GM19395 (cell line): ENCODE data around the gene COPA.
"Not testable (repeated sequence)": the region's sequence is repeated elsewhere in the genome, so short reads cannot be mapped to it uniquely, and the experiment has no call there.

Source experiments
- ATAC-seq: cut with Tn5 transposase; IDR thresholded peaks from one replicate; pipeline ENCODE4 v1.9.1; 2021; ENCODE audit warnings: mild to moderate bottlenecking, moderate library complexity; ENCODE audit not compliant: unreplicated experiment

Gene COPA

GRCh38 chr1:160342953-160343869 lies at the start of gene COPA, which contains the start of gene NCSTN:
TSS of gene COPA (minus strand) at chr1:160343250. CDS start at chr1:160343170, 80 bp downstream.
TSS of gene NCSTN (plus strand) at chr1:160343383. CDS start at chr1:160343397, 14 bp downstream.
- ATAC-seq: peak; percentile 93

GRCh38 chr1:160388406-160388805 lies 45.4 kb upstream of the COPA start:
- ATAC-seq: not testable (repeated sequence)

DNA sequence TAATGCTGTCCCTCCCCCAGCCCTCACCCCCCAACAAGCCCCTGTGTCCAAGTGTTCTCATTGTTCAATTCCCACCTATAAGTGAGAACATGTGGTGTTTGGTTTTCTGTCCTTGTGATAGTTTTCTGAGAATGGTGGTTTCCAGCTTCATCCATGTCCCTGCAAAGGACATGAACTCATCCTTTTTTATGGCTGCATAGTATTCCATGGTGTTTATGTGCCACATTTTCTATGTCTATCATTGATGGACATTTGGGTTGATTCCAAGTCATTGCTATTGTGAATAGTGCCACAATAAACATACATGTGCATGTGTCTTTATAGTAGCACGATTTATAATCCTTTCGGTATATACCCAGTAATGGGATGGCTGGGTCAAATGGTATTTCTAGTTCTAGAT lies 41.8 kb upstream of the COPA start:
- ATAC-seq: not testable (repeated sequence)

DNA sequence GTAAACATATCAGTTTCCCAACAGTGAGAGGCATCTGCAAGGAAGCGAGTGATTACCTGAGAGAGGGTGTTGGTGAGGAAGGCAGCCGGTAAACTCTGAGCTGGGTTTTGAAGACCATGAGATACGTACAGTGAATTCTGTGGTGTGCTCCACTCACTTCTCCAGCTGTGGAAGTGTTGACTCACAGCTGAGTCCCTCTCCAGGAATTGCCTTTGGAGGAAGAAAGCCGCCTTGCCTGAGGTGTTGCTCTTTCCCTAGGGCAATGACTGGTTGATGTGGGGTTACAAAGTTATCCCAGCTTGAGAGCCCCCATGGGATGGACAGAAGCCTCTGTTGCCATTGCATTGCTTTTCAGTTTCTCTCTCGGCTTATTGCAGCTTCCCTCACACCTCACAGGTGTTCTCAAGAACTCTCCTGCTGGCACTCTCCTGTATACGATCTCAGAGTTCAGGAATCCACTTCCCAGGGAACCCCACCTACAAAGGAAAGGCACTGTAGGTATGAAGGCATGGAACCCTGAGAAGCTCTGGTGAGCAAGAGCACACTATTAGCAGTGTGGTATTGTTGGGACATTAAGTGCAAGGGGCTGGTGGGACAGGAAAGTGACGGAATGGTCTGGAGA lies 34.6 kb upstream of the COPA start:
- no peak for ATAC-seq

DNA sequence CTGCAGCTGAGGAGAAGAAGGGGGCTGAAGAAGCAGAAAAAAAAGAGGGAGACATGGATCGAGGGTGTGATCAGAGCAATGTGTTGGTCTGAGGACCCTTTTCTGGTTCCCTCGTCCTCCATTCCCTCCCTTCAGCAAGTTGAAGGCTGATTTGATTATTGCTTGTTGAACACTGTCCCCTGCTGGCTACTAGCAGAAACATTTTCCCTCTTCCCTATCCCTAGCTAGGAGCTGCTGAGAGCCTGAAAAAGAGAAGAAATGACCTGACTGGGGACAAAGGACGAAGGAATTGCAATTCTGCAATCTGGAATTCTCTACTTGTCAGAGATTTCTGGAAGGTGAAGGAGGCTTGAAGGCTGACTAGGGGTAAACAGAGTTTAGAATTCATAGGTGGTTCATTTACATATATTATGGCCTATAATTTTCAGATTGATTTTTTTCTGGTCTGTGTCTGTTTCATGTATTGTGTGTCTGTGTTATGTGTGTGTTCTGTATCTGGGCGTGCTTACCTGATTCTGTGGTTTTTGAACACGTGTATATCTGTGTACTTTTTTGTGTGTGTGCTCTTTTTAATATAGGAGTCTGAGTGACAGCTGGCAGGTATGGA lies 33.6 kb upstream of the COPA start:
- no peak for ATAC-seq

GRCh38 chr1:160375788-160376524 lies 32.9 kb upstream of the COPA start:
- peak; percentile 62 for ATAC-seq

- no peak for ATAC-seq
Measured at GRCh38 chr1:160374306-160375110, 31.5 kb upstream of the COPA start.

DNA sequence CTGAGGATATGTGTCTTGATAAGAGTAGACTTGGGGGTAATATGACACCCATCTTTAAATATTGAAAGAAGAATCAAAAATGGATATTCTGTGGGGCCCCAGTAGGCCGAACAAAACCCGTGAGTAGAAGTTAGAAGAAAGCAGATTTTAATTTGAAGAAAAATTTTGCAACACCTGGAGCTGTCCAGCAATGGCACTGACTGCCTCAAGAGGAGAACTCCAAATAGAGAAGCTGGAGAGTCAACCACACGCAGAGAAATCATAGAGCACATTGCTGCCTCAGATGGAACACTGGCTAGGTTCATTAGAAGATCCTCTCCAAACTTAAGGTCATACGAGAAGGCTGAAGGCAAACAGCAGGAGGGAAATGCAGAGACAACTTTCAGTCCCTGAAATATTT lies 30.6 kb upstream of the COPA start:
- ATAC-seq: no peak

DNA sequence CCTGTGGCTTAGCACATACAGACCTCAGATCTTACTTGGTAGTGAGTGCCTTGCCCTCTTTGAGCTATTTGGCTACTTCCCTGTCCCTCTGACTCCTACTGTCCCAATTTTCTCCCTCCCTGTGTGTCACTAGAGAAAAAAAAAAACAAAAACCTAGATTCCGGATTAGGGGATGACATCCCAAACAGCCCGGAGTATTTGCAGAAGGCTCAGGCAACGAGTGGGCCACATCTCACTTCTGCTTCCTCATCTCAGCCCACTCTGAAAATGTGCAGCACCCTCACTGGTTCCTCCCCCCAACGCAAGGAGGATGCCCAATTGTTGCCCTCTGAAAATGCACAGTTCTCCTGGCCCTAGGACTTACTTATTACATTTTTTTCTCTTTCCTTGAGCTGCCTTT lies 28.7 kb upstream of the COPA start:
- ATAC-seq: no peak

DNA sequence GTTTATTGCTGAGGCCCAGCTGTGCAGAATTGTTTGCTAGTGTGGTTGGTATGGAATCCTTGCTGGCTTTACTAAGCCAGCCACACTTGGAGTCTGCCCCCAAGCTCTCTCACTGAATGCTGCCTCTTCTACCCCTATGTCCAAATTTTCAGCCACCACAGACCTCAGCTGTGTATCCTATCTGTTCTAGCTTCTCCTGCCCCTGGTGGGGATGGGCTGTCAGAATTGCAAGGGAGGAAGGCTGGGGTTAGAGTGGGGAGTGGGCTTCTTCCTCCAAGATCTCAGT lies 28.2 kb upstream of the COPA start:
- ATAC-seq: no peak

- ATAC-seq: no peak
Measured at GRCh38 chr1:160370561-160371345, 27.7 kb upstream of the COPA start.

DNA sequence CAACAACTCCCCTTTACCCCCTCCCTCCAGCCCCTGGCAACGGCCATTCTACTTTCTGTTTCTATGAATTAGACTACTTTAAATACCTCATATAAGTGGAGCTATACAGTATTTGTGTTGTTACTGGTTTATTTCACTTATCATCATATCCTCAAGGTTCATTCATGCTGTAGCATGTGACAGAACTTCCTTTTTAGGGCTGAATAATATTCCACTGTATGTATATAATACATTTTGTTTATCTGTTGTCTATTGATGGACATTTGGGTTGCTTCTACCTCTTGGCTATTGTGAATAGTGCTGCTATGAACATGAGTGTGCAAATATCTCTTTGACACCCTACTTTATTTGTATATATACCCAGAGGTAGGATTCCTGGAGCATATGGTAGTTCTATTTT lies 26.0 kb upstream of the COPA start:
- no peak for ATAC-seq

GRCh38 chr1:160367934-160368923 lies 25.2 kb upstream of the COPA start:
- no peak for ATAC-seq

- ATAC-seq: no peak
Measured at GRCh38 chr1:160367516-160367900, 24.5 kb upstream of the COPA start.

- ATAC-seq: no peak
Measured at GRCh38 chr1:160366731-160367515, 23.9 kb upstream of the COPA start, which contains the start of gene NHLH1. TSS of gene NHLH1 (plus strand) at chr1:160367071. CDS start at chr1:160370732, 3,661 bp downstream.

GRCh38 chr1:160365325-160365724 lies 22.3 kb upstream of the COPA start:
- ATAC-seq: no peak

DNA sequence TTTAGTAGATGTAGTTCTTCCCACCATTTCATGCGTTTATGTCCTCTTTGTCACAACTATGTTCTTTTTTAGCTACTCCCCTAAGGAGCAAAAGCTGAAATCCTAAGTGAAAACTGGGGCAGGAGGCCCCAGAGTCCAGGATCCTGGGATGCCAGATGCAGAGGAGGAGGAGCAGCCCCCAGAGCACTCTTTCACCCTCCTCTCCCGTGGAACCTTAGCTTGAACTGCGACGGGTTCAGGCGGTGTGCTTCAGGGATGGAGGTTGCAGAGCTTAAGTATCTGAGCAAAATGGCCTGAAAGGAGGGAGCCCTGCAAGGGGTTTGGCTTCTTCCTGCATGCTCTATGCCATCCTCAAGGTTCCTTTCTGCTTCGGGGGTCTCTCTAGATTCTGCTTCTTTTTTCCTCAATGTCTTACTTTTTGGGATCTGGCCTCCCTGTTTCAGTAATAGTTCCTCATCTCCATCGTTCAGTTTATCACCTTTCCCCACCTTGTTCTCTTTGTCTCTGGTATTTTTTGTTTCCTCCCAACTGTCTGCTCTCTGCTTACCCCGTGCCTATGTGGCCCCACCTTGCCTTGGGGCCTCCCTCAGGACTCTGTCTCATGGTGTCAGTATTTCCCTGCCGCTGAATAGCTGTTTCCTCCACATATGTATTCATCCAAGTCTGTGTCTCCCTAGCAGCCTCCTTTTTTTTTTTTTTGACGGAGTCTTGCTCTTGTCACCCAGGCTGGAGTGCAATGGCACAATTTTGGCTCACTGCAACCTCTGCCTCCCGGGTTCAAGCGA lies 21.1 kb upstream of the COPA start:
- no peak for ATAC-seq
